ENCODE results near the gene PLCXD1.
"Not testable (repeated sequence)": the region's sequence is repeated elsewhere in the genome, so short reads cannot be mapped to it uniquely, and the experiment has no call there.

The PLCXD1 gene, protein sequence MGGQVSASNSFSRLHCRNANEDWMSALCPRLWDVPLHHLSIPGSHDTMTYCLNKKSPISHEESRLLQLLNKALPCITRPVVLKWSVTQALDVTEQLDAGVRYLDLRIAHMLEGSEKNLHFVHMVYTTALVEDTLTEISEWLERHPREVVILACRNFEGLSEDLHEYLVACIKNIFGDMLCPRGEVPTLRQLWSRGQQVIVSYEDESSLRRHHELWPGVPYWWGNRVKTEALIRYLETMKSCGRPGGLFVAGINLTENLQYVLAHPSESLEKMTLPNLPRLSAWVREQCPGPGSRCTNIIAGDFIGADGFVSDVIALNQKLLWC

GRCh38 chrX:281166-281999, at the start of gene PLCXD1:
PLCXD1 (plus strand) TSS chrX:281381; CDS start chrX:284188, 2,807 bp downstream.
- H3K27me3 Mint-ChIP-seq = no peaks in the 10 kb centered on the region
- no peaks in the 10 kb centered on the region for H3K36me3 Mint-ChIP-seq
- peaks cover 25% of the 10 kb centered on the region for H3K4me1 Mint-ChIP-seq
- no peaks in the 10 kb centered on the region for H3K9me3 Mint-ChIP-seq
- H3K27ac Mint-ChIP-seq = no peak within 1 kb of the TSS
- H3K4me3 Mint-ChIP-seq = peak within 1 kb of the TSS; percentile 55

DNA sequence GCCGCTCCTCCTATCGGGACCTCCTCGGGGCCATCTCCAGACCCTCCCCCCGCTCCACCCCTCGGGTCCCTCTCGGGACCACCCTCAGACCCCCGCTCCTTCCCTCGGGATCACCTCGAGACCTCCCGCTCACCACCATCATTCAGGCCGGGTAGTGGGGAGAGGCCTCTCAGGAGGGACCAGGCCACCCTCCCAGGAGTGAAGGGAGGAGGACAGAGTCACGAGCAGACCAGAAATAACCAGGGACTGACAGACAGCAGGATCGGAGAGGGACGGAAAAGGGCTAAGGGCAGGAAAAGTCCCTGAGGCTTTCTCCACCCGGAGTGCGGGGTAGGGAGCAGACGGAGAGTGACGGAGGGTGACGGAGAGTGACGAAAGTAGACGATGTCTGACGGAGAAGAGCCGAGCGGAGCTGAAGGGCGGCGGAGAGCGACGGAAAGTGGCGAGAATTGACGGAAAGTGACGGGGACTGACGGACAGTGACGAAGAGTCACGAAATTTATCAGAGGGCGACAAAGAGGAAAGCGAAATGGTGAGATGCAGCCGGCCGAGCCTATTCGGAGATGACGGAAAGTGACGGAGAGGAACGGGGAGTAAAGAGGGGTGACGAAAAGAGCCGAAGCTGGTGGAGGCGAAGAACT, 49.4 kb upstream of the PLCXD1 start:
- H3K4me3 Mint-ChIP-seq, H3K27me3 Mint-ChIP-seq, H3K27ac Mint-ChIP-seq, H3K4me1 Mint-ChIP-seq, H3K36me3 Mint-ChIP-seq, H3K9me3 Mint-ChIP-seq: not testable (repeated sequence)

GRCh38 chrX:232278-232655, 48.9 kb upstream of the PLCXD1 start:
- not testable (repeated sequence) for H3K4me1 Mint-ChIP-seq

GRCh38 chrX:236201-236600, 45.0 kb upstream of the PLCXD1 start:
- H3K4me3 Mint-ChIP-seq, H3K27me3 Mint-ChIP-seq, H3K36me3 Mint-ChIP-seq, H3K4me1 Mint-ChIP-seq, H3K27ac Mint-ChIP-seq, H3K9me3 Mint-ChIP-seq: not testable (repeated sequence)

More at GRCh38 chrX:232278-232655, 48.9 kb upstream of the PLCXD1 start:
- not testable (repeated sequence) for H3K4me3 Mint-ChIP-seq, H3K27me3 Mint-ChIP-seq, H3K36me3 Mint-ChIP-seq, H3K9me3 Mint-ChIP-seq, H3K27ac Mint-ChIP-seq

DNA sequence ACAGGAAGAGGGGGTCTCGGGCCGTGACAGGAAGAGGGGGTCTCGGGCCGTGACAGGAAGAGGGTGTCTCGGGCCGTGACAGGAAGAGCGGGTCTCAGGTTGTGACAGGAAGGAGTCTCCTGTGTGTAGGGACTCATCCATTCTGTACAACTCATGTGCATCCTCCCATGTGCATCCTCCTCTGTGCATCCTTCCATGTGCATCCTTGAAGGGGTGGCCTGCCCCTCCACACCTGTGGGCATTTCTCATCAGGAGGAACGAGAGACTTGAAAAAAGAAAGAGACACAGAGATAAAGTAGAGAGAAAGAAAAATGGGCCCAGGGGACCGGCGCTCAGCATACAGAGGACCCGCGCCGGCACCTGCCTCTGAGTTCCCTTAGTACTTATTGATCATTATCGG, 30.2 kb upstream of the PLCXD1 start:
- peak overlapping the region; percentile 51 for H3K4me3 Mint-ChIP-seq

DNA sequence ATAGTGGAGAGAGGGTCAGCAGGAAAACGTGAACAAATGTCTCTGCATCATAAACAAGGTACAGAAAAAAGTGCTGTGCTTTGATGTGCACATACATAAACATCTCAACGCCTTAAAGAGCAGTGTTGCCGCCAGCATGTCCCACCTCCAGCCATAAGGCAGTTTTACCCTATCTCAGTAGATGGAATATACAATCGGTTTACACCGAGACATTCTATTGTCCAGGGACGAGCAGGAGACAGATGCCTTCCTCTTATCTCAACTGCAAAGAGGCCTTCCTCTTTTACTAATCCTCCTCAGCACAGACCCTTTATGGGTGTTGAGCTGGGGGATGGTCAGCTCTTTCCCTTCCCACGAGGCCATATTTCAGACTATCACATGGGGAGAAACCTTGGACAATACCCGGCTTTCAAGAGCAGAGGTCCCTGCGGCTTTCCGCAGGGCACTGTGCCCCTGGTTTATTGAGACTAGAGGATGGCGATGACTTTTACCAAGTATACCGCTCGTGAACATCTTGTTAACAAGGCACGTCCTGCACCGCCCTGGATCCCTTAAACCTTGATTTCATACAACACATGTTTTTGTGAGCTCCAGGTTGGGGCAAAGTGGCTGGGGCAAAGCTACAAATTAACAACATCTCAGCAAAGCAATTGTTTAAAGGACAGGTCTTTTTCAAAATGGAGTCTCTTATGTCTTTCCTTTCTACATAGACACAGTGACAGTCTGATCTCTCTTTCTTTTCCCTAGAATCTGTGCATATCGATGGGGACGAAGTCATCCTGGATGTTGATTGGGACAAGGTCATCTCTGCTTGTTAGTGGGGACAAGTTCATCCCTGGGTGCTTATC, 29.6 kb upstream of the PLCXD1 start:
- Mint-ChIP-seq H3K4me1 (peaks cover 14% of the 10 kb centered on the region), H3K4me3 (peak overlapping the region; percentile 51)
- not testable (repeated sequence) for H3K36me3 Mint-ChIP-seq, H3K9me3 Mint-ChIP-seq, H3K27ac Mint-ChIP-seq, H3K27me3 Mint-ChIP-seq

More for the DNA sequence above, 30.2 kb upstream of the PLCXD1 start:
- H3K27me3 Mint-ChIP-seq = no peaks in the 10 kb centered on the region
- H3K27ac Mint-ChIP-seq = peak overlapping the region; percentile 72
- H3K9me3 Mint-ChIP-seq = no peaks in the 10 kb centered on the region
- peaks cover 14% of the 10 kb centered on the region for H3K4me1 Mint-ChIP-seq
- no peaks in the 10 kb centered on the region for H3K36me3 Mint-ChIP-seq

GRCh38 chrX:252244-252956, 28.8 kb upstream of the PLCXD1 start:
- Mint-ChIP-seq H3K4me1 (peaks cover 14% of the 10 kb centered on the region), H3K36me3 (no peaks in the 10 kb centered on the region), H3K9me3 (no peaks in the 10 kb centered on the region), H3K27me3 (no peaks in the 10 kb centered on the region), H3K4me3 (no peak overlapping the region), H3K27ac (peak overlapping the region; percentile 2)

DNA sequence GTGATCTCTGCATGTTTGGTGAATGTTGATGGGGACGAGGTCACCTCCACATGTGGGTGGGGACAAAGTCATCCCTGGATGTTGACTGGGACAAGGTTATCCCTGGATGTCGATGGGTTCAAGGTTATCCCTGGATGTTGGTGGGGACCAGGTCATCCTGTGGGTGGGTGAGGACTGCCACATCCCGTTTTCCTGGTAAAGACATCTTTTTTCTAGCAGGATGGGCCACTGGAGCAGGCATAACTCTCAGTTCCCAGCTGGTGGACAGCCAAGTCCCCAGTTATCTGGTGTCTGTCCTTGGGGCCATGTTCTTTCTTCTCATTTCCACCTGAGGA, 28.3 kb upstream of the PLCXD1 start:
- H3K9me3 Mint-ChIP-seq = no peaks in the 10 kb centered on the region
- H3K27me3 Mint-ChIP-seq = no peaks in the 10 kb centered on the region
- H3K27ac Mint-ChIP-seq = peak overlapping the region; percentile 2
- no peak overlapping the region for H3K4me3 Mint-ChIP-seq
- H3K36me3 Mint-ChIP-seq = no peaks in the 10 kb centered on the region
- peaks cover 14% of the 10 kb centered on the region for H3K4me1 Mint-ChIP-seq

- peaks cover 14% of the 10 kb centered on the region for H3K4me1 Mint-ChIP-seq
- H3K36me3 Mint-ChIP-seq = no peaks in the 10 kb centered on the region
- H3K4me3 Mint-ChIP-seq = no peak overlapping the region
- H3K9me3 Mint-ChIP-seq = no peaks in the 10 kb centered on the region
- H3K27ac Mint-ChIP-seq = no peak overlapping the region
- H3K27me3 Mint-ChIP-seq = no peaks in the 10 kb centered on the region
Observed at GRCh38 chrX:253451-254297, 27.5 kb upstream of the PLCXD1 start.

GRCh38 chrX:254630-255215, 26.5 kb upstream of the PLCXD1 start:
- no peak overlapping the region for H3K4me3 Mint-ChIP-seq

DNA sequence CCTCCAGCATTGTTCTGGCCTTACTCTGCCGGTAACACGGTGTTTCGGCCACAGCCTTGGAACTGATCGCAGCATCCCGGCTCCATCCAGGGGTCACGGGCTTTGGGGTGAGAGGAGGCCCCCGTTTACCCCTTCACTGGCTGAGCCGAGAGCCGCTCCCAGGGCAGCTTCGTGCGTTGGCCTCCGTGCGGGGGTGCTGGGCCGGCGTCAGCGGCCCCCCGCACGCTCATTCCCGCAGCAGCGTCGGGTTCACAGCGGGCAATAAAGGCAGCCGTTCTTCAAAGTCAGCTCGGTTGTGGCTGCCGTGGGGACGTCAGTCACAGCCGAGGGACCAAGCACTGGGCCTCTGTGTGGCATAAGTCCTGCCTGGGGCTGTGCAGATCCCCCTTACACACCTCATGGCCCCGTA, 25.3 kb upstream of the PLCXD1 start:
- Mint-ChIP-seq H3K27ac (no peak overlapping the region), H3K4me1 (peaks cover 17% of the 10 kb centered on the region), H3K9me3 (no peaks in the 10 kb centered on the region), H3K36me3 (no peaks in the 10 kb centered on the region), H3K27me3 (no peaks in the 10 kb centered on the region), H3K4me3 (no peak overlapping the region)

More at GRCh38 chrX:254630-255215, 26.5 kb upstream of the PLCXD1 start:
- Mint-ChIP-seq H3K27me3 (no peaks in the 10 kb centered on the region), H3K9me3 (no peaks in the 10 kb centered on the region), H3K4me1 (peaks cover 14% of the 10 kb centered on the region), H3K36me3 (no peaks in the 10 kb centered on the region), H3K27ac (peak overlapping the region; percentile 47)

- H3K9me3 Mint-ChIP-seq, H3K4me3 Mint-ChIP-seq, H3K27ac Mint-ChIP-seq, H3K27me3 Mint-ChIP-seq, H3K36me3 Mint-ChIP-seq: not testable (repeated sequence)
- peaks cover 10% of the 10 kb centered on the region for H3K4me1 Mint-ChIP-seq
Observed at GRCh38 chrX:257054-257453, 24.1 kb upstream of the PLCXD1 start.

GRCh38 chrX:257681-258289, 23.4 kb upstream of the PLCXD1 start:
- H3K27me3 Mint-ChIP-seq = no peaks in the 10 kb centered on the region
- no peak overlapping the region for H3K4me3 Mint-ChIP-seq
- no peaks in the 10 kb centered on the region for H3K36me3 Mint-ChIP-seq
- no peaks in the 10 kb centered on the region for H3K9me3 Mint-ChIP-seq
- peaks cover 4% of the 10 kb centered on the region for H3K4me1 Mint-ChIP-seq
- H3K27ac Mint-ChIP-seq = no peak overlapping the region

Measured in activated naive CD4-positive, alpha-beta T cell treated with anti-CD3 and anti-CD28 coated beads, Interleukin-2, amount 50 U/mL, for 24 hours (primary cell).